ENCODE data around the gene WDFY3. TPM values are rescaled to one million over a fixed set of nuclear protein-coding genes. Genes with fewer than 3 reads are reported as not detected.

The WDFY3 gene
- total RNA-seq, 1 donor from 2014 or later, result 126 TPM

DNA sequence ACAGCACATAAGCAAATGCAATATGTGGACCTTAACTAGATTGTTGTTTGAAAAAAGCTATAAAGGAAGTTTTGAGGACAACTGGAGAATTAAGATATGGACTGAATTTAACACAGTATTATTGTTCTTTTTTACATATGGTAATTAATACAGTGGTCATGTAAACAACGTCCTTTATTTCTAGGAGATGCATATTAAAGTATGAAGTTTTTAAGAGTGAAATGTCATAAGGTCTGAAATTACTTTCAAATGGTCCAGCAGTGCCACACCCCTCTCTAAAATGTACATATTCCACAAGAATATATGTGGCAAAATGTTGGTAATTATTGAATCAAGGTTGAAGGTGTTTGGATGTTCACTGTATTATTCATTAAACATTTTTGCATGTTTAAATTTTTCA lies 40.9 kb downstream of the WDFY3 start:
- H3K27me3 ChIP-seq, result no peaks in the 10 kb centered on the region
- no peak overlapping the region for H3K27ac ChIP-seq
- no peak overlapping the region for H3K4me3 ChIP-seq
- intact Hi-C loops (cut with DNase I), result no loop called here
- no peak for DNase-seq
- peaks cover 10% of the 10 kb centered on the region for H3K4me1 ChIP-seq
- ATAC-seq, result no peak
- TF ChIP-seq, protein P1, sequence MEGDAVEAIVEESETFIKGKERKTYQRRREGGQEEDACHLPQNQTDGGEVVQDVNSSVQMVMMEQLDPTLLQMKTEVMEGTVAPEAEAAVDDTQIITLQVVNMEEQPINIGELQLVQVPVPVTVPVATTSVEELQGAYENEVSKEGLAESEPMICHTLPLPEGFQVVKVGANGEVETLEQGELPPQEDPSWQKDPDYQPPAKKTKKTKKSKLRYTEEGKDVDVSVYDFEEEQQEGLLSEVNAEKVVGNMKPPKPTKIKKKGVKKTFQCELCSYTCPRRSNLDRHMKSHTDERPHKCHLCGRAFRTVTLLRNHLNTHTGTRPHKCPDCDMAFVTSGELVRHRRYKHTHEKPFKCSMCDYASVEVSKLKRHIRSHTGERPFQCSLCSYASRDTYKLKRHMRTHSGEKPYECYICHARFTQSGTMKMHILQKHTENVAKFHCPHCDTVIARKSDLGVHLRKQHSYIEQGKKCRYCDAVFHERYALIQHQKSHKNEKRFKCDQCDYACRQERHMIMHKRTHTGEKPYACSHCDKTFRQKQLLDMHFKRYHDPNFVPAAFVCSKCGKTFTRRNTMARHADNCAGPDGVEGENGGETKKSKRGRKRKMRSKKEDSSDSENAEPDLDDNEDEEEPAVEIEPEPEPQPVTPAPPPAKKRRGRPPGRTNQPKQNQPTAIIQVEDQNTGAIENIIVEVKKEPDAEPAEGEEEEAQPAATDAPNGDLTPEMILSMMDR (IDR thresholded peaks at IDR 0.05), result no peak
- H3K36me3 ChIP-seq, result peaks cover under 1% of the 10 kb centered on the region
- no peaks in the 10 kb centered on the region for H3K9me3 ChIP-seq

DNA sequence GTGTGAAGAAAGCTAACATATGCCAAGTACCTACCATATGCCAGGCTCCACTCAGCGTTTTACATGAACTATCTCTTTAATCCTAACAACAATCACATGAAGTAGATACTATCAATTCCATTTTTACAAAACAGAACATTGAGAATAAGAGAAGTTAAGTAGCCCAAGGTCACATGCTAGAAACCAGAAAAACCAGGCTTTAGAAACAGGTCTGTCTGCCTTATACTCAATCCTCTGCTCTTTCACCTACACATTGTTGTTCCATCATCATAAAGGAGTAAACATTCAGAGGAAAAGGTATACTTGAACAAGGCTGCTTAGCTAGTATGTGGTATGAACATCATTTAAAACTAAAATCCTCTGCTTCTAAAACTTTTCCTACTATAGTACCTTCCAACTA lies 42.1 kb downstream of the WDFY3 start:
- Histone ChIP-seq H3K4me1 (peaks cover 16% of the 10 kb centered on the region), H3K27ac (no peak overlapping the region), H3K27me3 (no peaks in the 10 kb centered on the region), H3K4me3 (no peak overlapping the region), H3K9me3 (no peaks in the 10 kb centered on the region), H3K36me3 (no peaks in the 10 kb centered on the region)
- intact Hi-C loops (cut with DNase I), result no loop called here
- ATAC-seq (no peak), DNase-seq (no peak)
- TF ChIP-seq, protein P1 (IDR thresholded peaks at IDR 0.05), result no peak

DNA sequence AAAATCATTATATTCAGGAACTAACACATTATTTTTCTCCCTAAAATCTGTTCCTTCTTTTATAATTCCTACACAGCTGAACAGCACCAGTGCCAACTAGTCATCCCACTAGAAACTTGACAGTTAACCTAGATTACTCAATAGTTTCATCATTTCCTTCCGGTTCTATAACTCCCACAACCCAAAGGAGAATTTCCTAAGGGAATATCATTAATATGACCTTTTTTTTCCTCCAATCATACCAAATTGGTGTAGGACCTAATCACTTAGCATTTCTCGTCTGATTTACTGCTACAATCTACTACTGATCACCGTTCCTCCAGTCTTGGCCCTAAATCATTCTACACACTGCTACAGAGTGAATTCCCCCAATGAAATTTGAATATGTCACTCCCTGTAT lies 45.9 kb downstream of the WDFY3 start:
- Histone ChIP-seq H3K27me3 (no peaks in the 10 kb centered on the region), H3K4me3 (no peak overlapping the region), H3K27ac (no peak overlapping the region), H3K4me1 (peaks cover 25% of the 10 kb centered on the region), H3K36me3 (no peaks in the 10 kb centered on the region), H3K9me3 (no peaks in the 10 kb centered on the region)
- DNase-seq, result no peak
- intact Hi-C loops (cut with DNase I), result no loop called here
- TF ChIP-seq, protein P1 (IDR thresholded peaks at IDR 0.05), result no peak
- no peak for ATAC-seq

DNA sequence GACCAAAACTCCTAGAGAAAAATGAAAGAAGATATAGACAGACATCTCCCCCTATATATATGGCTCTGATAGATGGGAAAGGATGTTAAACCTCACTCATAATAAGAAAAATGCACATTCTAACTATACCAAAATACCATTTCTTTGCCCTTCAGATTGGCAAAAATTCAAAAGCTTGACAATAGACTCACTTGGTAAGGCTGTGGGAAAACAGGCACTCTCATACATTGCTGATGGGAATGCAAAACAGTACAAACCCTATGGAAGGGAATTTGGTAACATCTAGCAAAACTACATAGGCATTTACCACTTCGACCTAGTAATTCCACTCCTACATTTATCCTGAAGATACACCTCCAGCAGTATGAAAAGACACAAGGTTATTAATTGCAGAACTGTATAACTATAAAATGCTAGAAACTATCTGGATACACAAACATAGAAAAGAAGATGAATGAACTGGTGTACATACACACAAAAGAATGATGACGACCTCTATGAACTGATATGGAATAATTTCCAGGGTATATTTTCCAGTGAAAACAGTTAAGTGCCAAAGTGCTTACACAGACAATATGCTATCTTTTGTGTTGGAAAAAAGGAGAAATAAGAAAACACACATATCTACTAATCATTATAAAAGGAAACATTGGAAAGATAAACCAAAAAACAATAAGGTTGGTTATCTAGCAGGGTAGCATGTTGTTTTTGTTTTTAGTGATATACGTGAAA lies 48.5 kb downstream of the WDFY3 start:
- H3K9me3 ChIP-seq, result no peaks in the 10 kb centered on the region
- H3K4me3 ChIP-seq, result no peak overlapping the region
- intact Hi-C loops (cut with DNase I), result no loop called here
- TF ChIP-seq, protein P1 (IDR thresholded peaks at IDR 0.05), result no peak
- no peak overlapping the region for H3K27ac ChIP-seq
- H3K36me3 ChIP-seq, result no peaks in the 10 kb centered on the region
- no peak for DNase-seq
- peaks cover 33% of the 10 kb centered on the region for H3K4me1 ChIP-seq
- no peak for ATAC-seq
- no peaks in the 10 kb centered on the region for H3K27me3 ChIP-seq

DNA sequence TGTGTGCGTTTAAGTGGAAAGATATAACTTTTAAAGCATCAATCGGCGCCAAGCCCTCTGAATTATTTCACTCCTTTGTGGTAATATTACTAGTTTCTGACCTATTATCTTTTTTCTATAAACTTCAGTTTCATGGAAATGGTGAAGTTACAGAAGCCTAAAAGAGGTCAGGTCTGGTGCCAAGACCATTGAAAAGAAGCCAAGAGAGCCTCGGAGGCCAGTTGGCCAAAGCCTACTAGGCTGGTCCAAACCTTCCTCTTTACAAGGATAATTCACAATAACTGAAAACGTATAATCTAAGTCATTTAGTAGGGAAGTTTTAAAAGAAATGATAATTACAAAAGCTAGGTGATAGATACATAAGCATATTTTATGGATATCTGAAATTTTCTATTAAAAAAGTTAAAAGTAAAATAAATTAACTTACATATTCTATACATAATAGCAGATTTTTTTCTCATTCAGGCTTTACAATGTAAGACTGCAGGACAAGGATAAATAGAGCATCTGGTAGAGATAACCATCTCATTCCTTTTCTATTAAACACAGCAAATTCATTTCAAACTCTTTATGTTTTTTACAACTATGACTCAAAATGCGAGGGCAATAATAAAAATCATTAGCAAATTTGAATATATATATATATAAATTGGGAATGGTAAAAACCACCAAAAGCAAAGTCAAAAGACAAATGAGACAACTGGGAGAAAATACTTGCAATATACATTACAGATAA lies 49.2 kb downstream of the WDFY3 start:
- TF ChIP-seq, protein P1 (IDR thresholded peaks at IDR 0.05), result no peak
- Histone ChIP-seq H3K4me3 (no peak overlapping the region), H3K4me1 (peaks cover 35% of the 10 kb centered on the region), H3K27me3 (no peaks in the 10 kb centered on the region), H3K36me3 (no peaks in the 10 kb centered on the region), H3K27ac (no peak overlapping the region), H3K9me3 (no peaks in the 10 kb centered on the region)
- no peak for ATAC-seq
- DNase-seq, result no peak
- intact Hi-C loops (cut with DNase I), result no loop called here
